Endodermal cell (in vitro differentiated cells): ENCODE measurements around the gene USP13. TPM values are rescaled to one million over a fixed set of nuclear protein-coding genes. Genes with fewer than 3 reads are reported as not detected.

Experiments
- DNase-seq: peaks from one replicate; pipeline ENCODE4 v3.0.0-alpha.2; 2017
- H3K27ac ChIP-seq: 2 replicates; pipeline ENCODE4 v1.5.1; 2013; ENCODE audit warnings: mild to moderate bottlenecking, low read depth, low read length, moderate library complexity
- H3K27me3 ChIP-seq: 2 replicates; pipeline ENCODE4 v1.6.1; 2013; ENCODE audit warnings: mild to moderate bottlenecking, low read length, moderate library complexity; ENCODE audit not compliant: insufficient read depth, control insufficient read depth, poor library complexity, severe bottlenecking
- H3K36me3 ChIP-seq: 2 replicates; pipeline ENCODE4 v1.7.0; 2013; ENCODE audit warnings: mild to moderate bottlenecking, low read length, moderate library complexity; ENCODE audit not compliant: control insufficient read depth, insufficient read depth
- H3K4me1 ChIP-seq: one replicate; pipeline ENCODE4 v1.7.0; 2013; ENCODE audit warnings: low read length; ENCODE audit not compliant: control insufficient read depth, insufficient read depth
- H3K4me3 ChIP-seq: 2 replicates; pipeline ENCODE4 v1.5.1; 2013; ENCODE audit warnings: mild to moderate bottlenecking, low read length, moderate library complexity
- H3K9ac ChIP-seq: 2 replicates; pipeline ENCODE4 v1.6.1; 2013; ENCODE audit warnings: mild to moderate bottlenecking, low read length, moderate library complexity; ENCODE audit not compliant: poor library complexity, severe bottlenecking; ENCODE audit errors: extremely low read depth
- H3K9me3 ChIP-seq: 2 replicates; pipeline ENCODE4 v1.6.1; 2013; ENCODE audit warnings: mild to moderate bottlenecking, low read length, moderate library complexity; ENCODE audit not compliant: control insufficient read depth
- H3K27ac Mint-ChIP-seq: 2 replicates; pipeline ENCODE4 v1.8.0; 2020; ENCODE audit warnings: mixed read lengths
- H3K27me3 Mint-ChIP-seq: 2 replicates; pipeline ENCODE4 v1.8.0; 2021; ENCODE audit warnings: mild to moderate bottlenecking, mixed read lengths; ENCODE audit not compliant: insufficient read depth
- H3K36me3 Mint-ChIP-seq: 2 replicates; pipeline ENCODE4 v1.8.0; 2020; ENCODE audit warnings: low read depth, mixed read lengths
- H3K4me1 Mint-ChIP-seq: 2 replicates; pipeline ENCODE4 v1.8.0; 2020; ENCODE audit warnings: mixed read lengths
- H3K4me3 Mint-ChIP-seq: 2 replicates; pipeline ENCODE4 v1.8.0; 2020; ENCODE audit warnings: mild to moderate bottlenecking, moderate library complexity, mixed read lengths
- H3K9me3 Mint-ChIP-seq: 2 replicates; pipeline ENCODE4 v1.8.0; 2020; ENCODE audit warnings: mild to moderate bottlenecking, mixed read lengths
- WGBS, 2 experiments: methylation state at CpG; one replicate each; pipeline versions ENCODE4 v1.1.5 to v1.1.7; 2013; ENCODE audit warnings: missing lambda C conversion rate in 2 of 2, mixed read lengths in 1 of 2; ENCODE audit not compliant: insufficient coverage in 1 of 2, insufficient read length in 1 of 2; 5-methylcytosine and 5-hydroxymethylcytosine counted together
- total RNA-seq, 2 donors: library from RNA; stranded (reverse); fragmentation: NEBNext Ultra II Directional in 1 of 2; extraction: Animal tissue kit (Norgen Biotek cat#: 25700) in 1 of 2; gene quantifications; 2 replicates in 1 of 2; 3 replicates in 1 of 2; pipeline ENCODE4 v1.2.1, GENCODE V29; 2021
- TF ChIP-seq, protein P1 (sequence below): fragments of 200-600 bp; sonication (generic); conservative IDR thresholded peaks from 2 replicates; pipeline ENCODE4 v1.5.0; 2021; ENCODE audit warnings: antibody characterized with exemption, mild to moderate bottlenecking

USP13 gene
- total RNA-seq, 2 donors from 2014 or later = 24.7 to 25.5 TPM

DNA sequence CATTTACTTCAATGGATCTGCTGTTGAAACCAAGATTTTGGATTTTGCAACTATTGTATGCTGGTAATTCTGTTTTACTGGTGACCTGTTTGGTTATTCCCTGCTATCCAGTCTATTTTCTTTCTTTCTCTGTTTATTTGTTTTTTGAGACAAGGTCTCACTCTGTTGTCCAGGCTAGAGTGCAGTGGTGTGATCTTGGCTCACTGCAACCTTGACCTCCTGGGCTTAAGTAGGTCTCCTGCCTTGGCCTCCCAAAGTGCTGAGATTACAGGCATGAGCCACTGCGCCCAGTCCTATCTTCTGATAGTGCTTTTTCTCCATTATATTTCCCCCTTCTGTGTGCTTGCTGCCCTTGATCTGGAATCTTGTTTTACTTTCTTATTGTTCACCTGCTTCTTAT lies 15.6 kb downstream of the USP13 start:
- TF ChIP-seq, protein P1, sequence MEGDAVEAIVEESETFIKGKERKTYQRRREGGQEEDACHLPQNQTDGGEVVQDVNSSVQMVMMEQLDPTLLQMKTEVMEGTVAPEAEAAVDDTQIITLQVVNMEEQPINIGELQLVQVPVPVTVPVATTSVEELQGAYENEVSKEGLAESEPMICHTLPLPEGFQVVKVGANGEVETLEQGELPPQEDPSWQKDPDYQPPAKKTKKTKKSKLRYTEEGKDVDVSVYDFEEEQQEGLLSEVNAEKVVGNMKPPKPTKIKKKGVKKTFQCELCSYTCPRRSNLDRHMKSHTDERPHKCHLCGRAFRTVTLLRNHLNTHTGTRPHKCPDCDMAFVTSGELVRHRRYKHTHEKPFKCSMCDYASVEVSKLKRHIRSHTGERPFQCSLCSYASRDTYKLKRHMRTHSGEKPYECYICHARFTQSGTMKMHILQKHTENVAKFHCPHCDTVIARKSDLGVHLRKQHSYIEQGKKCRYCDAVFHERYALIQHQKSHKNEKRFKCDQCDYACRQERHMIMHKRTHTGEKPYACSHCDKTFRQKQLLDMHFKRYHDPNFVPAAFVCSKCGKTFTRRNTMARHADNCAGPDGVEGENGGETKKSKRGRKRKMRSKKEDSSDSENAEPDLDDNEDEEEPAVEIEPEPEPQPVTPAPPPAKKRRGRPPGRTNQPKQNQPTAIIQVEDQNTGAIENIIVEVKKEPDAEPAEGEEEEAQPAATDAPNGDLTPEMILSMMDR = no peak

DNA sequence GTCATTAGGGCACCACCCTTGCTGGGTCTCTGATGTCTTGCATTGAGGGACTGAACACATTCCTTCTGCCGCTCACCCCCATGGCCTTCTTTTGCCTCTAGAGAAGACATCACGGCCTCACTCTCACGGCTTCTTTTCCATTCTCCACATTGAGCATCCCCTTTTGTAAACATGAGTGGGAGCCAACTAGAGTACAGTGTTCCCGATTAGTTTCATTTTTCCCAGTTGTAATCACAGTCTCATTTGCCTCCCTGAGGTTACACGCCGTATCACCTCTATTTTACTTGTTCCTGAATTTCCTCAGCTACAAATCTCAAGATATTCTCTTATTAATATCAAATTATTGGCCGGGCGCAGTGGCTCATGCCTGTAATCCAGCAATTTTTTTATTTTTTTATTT lies 17.5 kb downstream of the USP13 start:
- Mint-ChIP-seq H3K4me3 (no peak overlapping the region), H3K4me1 (peaks cover 12% of the 10 kb centered on the region), H3K36me3 (peaks cover 5% of the 10 kb centered on the region), H3K27ac (no peak overlapping the region), H3K9me3 (no peaks in the 10 kb centered on the region), H3K27me3 (no peaks in the 10 kb centered on the region)
- Histone ChIP-seq H3K9ac (no peak overlapping the region), H3K4me1 (no peaks in the 10 kb centered on the region), H3K4me3 (no peak overlapping the region), H3K27ac (no peak overlapping the region), H3K27me3 (no peaks in the 10 kb centered on the region), H3K9me3 (no peaks in the 10 kb centered on the region), H3K36me3 (no peaks in the 10 kb centered on the region)
- TF ChIP-seq, protein P1 = no peak
- 92 to 94% methylated on average over 6 to 8 of the region's 8 CpGs for WGBS, 2 experiments
- no peak for DNase-seq

More for the DNA sequence above, 15.6 kb downstream of the USP13 start:
- Histone ChIP-seq H3K27me3 (no peaks in the 10 kb centered on the region), H3K4me3 (no peak overlapping the region), H3K27ac (no peak overlapping the region), H3K9ac (no peak overlapping the region), H3K36me3 (no peaks in the 10 kb centered on the region), H3K9me3 (no peaks in the 10 kb centered on the region), H3K4me1 (no peaks in the 10 kb centered on the region)
- H3K27ac Mint-ChIP-seq = no peak overlapping the region
- no peak for DNase-seq
- no peak overlapping the region for H3K4me3 Mint-ChIP-seq
- no peaks in the 10 kb centered on the region for H3K27me3 Mint-ChIP-seq
- no peaks in the 10 kb centered on the region for H3K9me3 Mint-ChIP-seq
- 96 to 100% methylated on average over 1 of the region's 1 CpG for WGBS, 2 experiments
- H3K36me3 Mint-ChIP-seq = no peaks in the 10 kb centered on the region
- H3K4me1 Mint-ChIP-seq = peaks cover 15% of the 10 kb centered on the region

DNA sequence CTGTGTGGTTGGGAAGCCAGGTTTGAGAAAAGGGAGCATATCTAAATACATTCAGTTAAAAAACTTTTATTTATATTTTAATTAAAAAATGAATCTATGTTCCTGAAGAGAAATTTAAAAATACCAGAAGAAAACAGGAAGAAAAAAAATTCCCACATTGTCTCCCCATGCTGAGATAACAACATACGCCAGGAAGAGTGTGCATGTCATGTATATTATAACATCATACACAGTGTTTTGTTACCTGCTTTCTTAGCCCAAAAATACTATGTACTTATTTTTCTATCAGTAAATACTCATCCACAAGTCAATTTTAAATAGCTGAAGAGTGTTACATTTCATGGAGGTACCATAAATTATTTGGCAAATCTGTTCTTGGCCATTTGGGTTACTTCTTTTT lies 18.5 kb downstream of the USP13 start:
- Histone ChIP-seq H3K4me3 (no peak overlapping the region), H3K4me1 (no peaks in the 10 kb centered on the region), H3K9me3 (no peaks in the 10 kb centered on the region), H3K36me3 (no peaks in the 10 kb centered on the region), H3K27me3 (no peaks in the 10 kb centered on the region), H3K27ac (no peak overlapping the region), H3K9ac (no peak overlapping the region)
- Mint-ChIP-seq H3K27me3 (no peaks in the 10 kb centered on the region), H3K36me3 (peaks cover 12% of the 10 kb centered on the region), H3K9me3 (no peaks in the 10 kb centered on the region), H3K4me1 (peaks cover 5% of the 10 kb centered on the region), H3K27ac (no peak overlapping the region), H3K4me3 (no peak overlapping the region)
- TF ChIP-seq, protein P1 = no peak
- WGBS, 2 experiments = 100% methylated on average over 1 of the region's 1 CpG
- no peak for DNase-seq
